Uterine smooth muscle cell (primary cell): ENCODE measurements around the gene BPIFB2. TPM values are rescaled to one million over a fixed set of nuclear protein-coding genes. Genes with fewer than 3 reads are reported as not detected.

Experiments
- total RNA-seq: library from RNA; depleted of rRNA; stranded (reverse); fragments of >200 nt; gene quantifications from 2 replicates; pipeline ENCODE4 v1.2.3, GENCODE V29; 2014

BPIFB2 gene, protein sequence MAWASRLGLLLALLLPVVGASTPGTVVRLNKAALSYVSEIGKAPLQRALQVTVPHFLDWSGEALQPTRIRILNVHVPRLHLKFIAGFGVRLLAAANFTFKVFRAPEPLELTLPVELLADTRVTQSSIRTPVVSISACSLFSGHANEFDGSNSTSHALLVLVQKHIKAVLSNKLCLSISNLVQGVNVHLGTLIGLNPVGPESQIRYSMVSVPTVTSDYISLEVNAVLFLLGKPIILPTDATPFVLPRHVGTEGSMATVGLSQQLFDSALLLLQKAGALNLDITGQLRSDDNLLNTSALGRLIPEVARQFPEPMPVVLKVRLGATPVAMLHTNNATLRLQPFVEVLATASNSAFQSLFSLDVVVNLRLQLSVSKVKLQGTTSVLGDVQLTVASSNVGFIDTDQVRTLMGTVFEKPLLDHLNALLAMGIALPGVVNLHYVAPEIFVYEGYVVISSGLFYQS
- not detected in 2 replicates for total RNA-seq

DNA sequence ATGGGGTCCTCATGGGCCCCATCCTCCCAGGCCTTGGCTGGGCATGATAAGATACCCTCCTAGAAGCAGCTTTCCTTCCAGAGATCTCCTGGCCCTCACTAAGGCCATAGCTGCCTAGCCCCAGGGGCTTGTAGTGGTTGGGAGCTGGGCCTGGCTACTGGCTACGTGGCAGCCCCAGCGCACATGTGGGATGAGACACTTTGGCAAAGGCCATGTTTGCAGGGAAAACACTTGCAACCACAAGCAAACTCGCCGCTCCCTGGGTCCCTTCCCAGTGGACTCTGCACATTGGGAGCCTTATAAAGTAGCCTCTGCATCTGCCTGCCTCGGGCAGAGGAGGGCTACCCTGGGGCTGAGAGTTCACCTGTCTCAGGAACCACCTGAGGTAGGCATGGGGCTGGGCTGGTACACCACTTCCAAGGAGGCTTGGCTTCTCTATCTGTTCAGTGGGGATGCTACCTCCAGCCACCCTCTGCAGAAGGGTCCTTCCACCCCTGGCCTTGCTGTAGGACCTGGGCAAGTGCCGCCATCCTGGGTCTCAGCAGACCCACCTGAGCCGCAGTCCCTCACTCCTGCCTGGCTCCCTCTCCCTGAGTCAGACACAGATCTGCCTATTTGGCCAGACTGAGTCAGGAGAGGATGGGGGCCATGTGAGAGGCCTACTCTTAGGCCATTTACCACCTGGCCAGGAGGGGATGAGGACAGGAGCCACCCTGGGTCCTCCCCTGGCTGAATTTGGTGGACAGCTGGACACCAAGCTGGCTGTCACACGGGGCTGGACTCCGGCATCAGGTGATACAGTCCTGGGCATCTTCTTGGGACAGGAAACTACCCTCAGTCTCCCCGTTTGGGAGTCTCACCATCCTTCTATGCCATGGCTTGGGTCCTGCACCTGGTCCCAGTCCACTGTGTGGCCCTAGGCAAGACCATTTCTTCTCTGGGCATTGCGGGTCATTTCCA, at the start of gene BPIFB2:
Gene BPIFB2, plus strand, starts transcription at position 329 of the 960 bp plus-strand sequence. CDS start 871 bp downstream, outside the sequence.

DNA sequence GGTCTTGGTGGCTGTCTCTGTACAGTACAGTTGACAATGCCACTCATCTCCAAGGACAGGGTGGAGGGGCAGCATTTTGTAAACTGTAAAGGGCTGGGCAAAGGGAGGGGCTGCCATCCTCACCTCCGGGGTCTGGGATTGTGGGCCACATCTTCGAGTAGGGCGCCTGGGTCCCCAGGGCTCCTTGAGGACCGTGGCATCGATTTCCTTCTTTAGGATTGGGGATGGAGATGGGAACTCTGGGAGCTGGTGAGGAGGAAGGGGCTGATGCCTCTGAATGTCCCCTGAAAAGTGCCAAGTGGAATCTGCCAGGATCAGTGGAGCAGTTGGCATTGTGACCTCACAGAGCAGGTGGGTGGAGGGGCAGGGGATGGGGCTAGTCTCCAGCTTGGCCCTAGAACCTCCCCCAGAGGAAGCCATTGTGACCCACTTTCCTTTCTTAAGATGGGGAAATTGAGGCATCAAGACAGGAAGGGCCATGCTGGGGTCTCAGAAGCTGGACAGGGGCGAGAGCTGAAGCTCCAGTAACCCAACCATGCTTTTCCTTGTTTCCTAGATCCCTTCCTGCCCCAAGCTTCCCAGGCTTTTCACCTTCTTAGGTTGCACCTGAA, 3.3 kb upstream of the BPIFB2 start, which contains the start of gene SUN5:
Gene SUN5, minus strand, starts transcription at position 293 of the 611 bp plus-strand sequence. Its CDS starts 93 bp downstream, at position 200.

DNA sequence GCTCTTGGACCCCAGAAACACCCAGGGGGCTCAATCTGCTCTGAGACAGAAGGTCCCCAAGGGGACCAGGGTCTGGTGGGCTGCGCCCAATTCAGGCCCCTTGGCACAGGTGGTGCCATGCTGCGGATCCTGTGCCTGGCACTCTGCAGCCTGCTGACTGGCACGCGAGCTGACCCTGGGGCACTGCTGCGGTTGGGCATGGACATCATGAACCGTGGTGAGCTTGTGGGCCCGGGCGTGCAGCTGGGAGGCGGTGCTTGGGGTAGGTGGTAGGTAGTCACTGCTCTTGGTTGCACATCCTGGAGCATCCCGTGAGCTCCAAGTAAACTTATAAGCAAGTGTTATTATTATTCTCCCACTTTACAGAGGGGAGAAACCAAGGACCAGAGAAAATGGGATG, 24.0 kb downstream of the BPIFB2 start, which contains the start of gene BPIFB6:
Gene BPIFB6, plus strand, starts transcription at position 118 of the 400 bp plus-strand sequence. Its CDS starts 0 bp downstream, at position 118.

DNA sequence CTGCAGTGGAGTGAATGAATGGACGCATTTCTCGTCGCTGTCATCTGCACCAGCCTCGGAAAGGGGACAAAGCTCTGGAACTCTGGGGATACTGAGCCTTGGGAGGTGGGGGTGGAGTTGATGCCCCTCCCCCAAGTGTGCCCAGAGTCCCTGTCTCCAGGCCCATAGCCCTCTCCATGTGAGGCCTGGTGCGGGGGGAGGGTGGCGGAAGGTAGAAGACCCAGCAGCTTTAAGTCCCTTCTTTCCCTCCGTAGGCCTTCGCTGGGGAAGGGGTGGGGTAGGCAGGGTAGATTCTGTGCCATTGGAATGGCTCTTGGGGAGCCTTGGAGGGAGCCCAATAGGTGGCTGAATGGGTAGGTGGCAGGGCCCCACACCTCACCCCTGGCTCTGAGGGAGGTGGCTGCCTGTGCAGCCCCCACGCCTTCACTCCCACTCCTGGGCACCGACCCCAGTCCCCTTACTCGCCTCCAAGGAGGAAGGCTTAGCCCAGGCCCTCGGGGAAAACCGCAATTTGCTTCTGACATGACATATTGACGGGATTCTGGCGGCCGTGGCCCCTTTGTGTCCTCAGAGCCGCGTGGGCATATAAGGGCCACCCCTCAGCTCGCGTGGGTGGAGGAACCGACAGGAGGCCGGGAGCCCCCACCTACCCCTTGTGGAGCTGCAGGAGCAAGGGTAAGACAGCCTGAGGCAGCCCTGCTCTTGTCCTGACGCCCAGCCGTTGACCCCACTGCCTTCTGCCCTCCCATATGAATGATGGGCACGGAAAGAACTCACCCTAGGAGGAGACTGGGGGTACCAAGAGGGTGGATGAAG, 46.0 kb downstream of the BPIFB2 start, which contains the start of gene BPIFB3:
Gene BPIFB3, plus strand, starts transcription at position 613 of the 816 bp plus-strand sequence. CDS start 1,533 bp downstream, outside the sequence.

Other genes with a start within 250 kb of the BPIFB2 start
- 5.1 and 7.4 TPM in 2 replicates for gene DNMT3B, start 245.3 kb upstream of the BPIFB2 start, total RNA-seq
- 111 and 157 TPM in 2 replicates for gene MAPRE1, start 187.8 kb upstream of the BPIFB2 start, total RNA-seq
- under 0.01 TPM in 1 of 2 replicates, not detected in the other for gene EFCAB8, start 148.8 kb upstream of the BPIFB2 start, total RNA-seq
- gene SUN5, start 3.3 kb upstream of the BPIFB2 start, total RNA-seq = not detected in 2 replicates
- gene BPIFB6, start 23.9 kb downstream of the BPIFB2 start, total RNA-seq = not detected in 2 replicates
- gene BPIFB3, start 46.2 kb downstream of the BPIFB2 start, total RNA-seq = not detected in 2 replicates
- not detected in 2 replicates for gene BPIFB4, start 71.9 kb downstream of the BPIFB2 start, total RNA-seq
- not detected in 2 replicates for gene BPIFA2, start 160.5 kb downstream of the BPIFB2 start, total RNA-seq
- gene BPIFA3, start 209.6 kb downstream of the BPIFB2 start, total RNA-seq = not detected in 2 replicates
- not detected in 2 replicates for gene BPIFA1, start 228.3 kb downstream of the BPIFB2 start, total RNA-seq